Left hindlimb (tissue), 1 donor: ENCODE results near the gene SFXN3.

ENCODE experiments used
- DNase-seq: peaks from one replicate; pipeline ENCODE4 v3.0.0-alpha.2; 2018

Gene SFXN3

DNA sequence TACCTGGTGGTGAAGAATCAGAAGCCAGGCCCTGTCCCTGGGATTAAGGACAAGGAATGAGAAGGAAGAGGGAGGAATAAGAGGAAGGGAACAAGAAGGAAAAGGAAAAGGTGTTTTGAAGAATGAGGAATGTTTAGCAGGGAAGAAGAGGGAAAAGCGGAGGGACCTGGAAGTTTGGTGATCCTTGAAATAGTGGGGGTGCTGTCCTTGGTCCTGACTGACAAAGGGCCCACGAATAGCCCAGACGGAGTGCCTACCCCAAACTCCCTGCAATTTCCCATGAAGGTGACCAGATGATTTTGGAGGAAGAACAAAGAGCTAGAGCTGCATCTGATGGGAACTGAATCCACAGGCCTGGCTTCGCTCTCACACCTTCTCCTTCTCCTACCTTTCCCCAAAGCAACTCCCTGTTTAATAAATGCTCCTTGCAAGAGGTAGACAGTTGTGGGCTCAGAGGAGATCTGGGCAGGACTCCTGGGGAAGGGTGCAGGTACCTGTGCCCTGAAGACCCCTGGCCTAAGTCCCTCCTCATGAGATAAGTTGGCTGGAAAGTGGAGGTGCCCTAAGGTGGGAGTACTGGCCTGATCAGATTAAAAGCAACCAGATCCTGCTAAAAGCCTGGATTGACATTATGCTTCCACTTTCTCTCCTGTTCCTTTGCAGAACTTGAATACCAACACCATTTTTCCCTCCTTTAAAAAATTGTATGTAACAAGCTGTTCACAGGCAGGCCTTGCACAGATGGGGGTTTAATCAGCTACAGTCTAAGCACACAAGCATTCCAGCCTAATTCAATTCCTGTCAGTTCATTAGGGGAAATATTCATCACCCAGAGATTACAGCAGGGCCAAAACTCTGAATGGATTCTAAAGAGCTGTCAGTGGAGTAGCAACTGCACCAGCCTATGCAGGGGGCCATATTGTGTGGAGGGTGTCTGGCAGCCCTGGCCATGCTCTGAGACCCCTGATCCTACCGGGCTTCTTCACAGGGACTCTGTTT lies 50.2 kb downstream of the SFXN3 start:
- no peak for DNase-seq

DNA sequence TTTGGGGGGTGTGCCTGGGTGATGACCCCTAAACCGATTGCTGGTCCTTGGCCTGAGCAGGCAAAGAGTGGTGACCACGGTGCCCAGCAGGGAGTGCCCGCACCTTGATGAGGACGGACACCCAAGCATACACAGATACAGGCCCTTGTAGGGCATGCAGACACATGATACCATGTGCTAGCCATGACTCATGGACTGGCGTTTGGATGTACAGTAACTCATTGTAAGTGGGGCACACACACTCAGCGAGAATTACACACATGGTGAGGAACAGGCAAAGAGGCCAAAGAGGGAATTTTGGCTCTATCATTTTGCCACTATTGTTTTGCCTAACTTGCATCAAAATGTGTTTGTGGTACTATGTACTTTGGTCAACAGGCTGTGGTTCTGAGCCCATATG lies 54.8 kb downstream of the SFXN3 start:
- DNase-seq = no peak

DNA sequence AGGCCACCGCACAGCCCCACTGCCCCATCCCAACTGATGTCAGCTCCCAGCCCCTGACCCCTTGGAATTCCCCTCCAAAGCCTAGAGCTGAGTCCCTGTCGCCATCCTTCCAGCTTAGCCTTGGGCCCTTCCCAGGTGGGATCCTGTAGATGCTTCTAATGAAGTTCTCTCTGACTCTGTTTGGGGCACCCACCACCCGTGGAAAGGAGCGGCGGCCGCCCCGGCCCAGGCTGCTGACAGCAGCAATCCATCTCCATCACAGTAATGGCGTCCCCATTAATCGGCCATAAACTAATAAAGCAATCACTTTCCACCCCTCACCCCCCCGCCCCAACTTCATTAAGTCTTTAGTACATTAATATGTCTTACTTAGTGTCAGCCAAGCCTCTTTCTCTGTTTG lies 56.3 kb downstream of the SFXN3 start:
- DNase-seq = no peak

DNA sequence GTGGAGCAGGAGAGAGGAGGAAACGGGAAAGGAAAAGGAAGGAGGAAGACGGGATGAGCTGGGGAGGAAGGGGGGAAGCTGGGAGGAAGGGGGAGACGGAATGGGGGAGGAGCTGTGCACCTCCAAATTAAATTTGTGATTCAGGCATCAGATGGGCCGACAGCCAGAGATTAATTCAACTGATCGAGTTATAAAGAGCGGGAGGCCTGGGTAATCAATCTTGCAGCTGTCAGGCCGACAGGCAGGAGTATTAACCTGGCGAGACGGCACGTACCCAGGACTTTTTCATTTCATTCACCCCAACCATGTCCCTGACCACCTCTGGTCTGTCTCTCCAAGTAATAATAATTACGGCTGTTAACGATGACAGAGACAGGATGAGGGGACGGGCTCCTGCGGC lies 56.9 kb downstream of the SFXN3 start:
- DNase-seq = no peak

DNA sequence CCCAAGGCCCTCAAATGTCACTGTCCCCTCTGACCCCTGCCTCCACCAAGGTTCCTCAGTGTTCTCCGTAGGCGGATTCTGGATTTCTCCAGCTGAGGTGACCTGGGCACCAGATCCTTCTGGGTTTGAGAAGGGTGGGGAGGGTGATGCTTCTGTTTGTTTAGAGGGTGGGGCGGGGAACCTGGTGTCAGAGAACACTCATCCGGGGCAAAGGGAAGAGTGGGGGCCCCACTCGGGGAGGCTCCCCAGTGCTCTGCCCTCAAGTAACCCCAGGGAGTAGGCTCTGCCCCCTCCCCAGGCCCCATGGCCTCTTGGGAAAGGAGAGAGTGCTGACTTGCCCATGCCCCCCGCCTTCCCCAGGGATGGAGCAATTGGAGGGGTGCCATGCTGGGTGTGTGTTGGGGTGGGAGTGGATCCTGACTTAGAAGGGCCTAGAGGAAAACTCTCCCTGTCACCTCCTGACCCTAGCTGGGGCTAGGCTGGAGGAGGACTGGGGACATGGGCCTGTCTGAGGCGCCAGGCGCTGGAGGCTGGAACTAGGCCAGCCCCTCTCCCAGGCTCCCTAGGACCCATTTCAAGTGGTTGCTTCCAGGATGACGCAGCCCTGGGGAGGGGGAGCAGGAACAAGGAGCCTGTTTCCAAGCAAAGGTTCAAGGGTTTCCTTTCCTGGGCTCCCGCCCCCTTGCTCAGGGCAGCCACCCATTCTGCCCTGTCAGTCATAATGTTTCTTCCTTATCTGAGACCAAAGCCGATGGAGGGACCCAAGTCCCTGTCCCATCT lies 58.7 kb downstream of the SFXN3 start:
- DNase-seq = no peak

DNA sequence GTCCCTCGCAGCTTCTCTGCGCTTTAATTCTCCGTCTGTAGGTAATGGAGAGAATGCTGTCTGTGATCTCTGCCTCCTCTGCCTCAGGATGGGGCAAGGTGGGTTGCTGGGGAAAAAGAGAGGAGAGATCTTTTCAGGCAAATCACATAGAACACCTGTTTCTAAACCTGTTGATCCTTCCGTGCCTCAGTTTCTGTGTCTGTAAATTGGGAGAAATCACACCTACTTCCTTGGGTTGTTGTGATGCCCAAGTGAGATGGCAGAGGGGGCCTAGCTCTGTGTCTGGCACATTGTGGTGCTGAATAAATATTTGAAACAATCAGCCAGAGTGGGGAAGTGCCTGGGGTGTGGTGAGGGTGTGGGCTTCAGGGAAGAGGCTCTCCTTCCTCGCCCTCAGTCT lies 59.6 kb downstream of the SFXN3 start:
- DNase-seq = no peak
